Left colon (tissue), 2 donors: ENCODE data around the gene FYB1. TPM values are rescaled to one million over a fixed set of nuclear protein-coding genes. Genes with fewer than 3 reads are reported as not detected.
"Not testable (repeated sequence)": the region's sequence is repeated elsewhere in the genome, so short reads cannot be mapped to it uniquely, and the experiment has no call there.

Experiments
- ATAC-seq: fragments of 200-7000 bp; cut with Tn5 transposase; one replicate; pipeline ENCODE4 v1.9.1; 2020; ENCODE audit warnings: mild to moderate bottlenecking, moderate library complexity
- DNase-seq, 2 donors: peaks; one replicate each; pipeline ENCODE4 v3.0.0-alpha.2; 2020
- intact Hi-C, 2 donors: fragments of 100-400 bp; cut with DNase I in 1 of 2; cut with micrococcal nuclease in 1 of 2; formaldehyde crosslinking; loops; one replicate each; pipeline versions ENCODE4 v1.11.2 to v1.14.0; 2022; cut with DNase I, micrococcal nuclease
- total RNA-seq, 2 donors: library from RNA; stranded (reverse); fragmentation: NEBNext Ultra II Directional; extraction: Animal tissue kit (Norgen Biotek cat#: 25700); gene quantifications; one replicate each; pipeline ENCODE4 v1.2.1, GENCODE V29; 2021
- donor health status: DM: no; HTN: no; CAD: no.
- donor health status: DM: yes; HTN: yes; CAD: no.

The FYB1 gene
- total RNA-seq, 2 donors from 2014 or later, result 7.3 to 10.8 TPM

DNA sequence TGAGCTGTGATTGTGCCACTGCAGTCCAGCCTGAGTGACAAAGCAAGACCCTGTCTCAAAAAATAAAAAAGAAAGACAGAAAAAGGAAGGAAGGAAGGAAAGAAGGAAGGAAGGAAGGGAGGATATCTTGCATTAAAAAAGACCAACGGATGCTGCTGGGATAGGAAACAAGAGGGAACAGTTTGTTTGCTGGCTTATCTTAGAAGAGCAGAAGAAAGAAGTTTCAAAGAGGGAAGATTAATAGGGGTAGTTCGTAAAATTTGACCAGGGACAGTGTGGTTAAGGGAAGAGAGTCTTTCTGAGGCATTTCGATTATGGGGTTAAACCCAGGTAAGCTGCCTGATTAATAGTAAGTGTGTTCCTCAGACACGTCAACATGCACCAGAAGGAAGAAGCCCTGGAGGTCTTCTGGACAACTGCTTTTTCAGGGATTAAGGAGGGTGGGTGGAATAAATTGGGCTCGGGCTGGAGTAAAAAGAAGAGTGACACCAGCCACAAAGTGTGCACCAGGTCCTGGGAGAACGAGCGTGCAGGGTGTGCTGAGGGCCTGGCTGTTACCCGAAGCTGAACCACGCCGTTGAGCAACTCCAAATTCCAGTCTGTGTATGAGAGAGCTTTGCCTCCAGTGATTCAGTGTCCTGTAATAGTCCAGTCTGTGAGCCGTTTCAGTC, 24.8 kb downstream of the FYB1 start:
- intact Hi-C loops, result no loop called here
- no peak for DNase-seq
- no peak for ATAC-seq

DNA sequence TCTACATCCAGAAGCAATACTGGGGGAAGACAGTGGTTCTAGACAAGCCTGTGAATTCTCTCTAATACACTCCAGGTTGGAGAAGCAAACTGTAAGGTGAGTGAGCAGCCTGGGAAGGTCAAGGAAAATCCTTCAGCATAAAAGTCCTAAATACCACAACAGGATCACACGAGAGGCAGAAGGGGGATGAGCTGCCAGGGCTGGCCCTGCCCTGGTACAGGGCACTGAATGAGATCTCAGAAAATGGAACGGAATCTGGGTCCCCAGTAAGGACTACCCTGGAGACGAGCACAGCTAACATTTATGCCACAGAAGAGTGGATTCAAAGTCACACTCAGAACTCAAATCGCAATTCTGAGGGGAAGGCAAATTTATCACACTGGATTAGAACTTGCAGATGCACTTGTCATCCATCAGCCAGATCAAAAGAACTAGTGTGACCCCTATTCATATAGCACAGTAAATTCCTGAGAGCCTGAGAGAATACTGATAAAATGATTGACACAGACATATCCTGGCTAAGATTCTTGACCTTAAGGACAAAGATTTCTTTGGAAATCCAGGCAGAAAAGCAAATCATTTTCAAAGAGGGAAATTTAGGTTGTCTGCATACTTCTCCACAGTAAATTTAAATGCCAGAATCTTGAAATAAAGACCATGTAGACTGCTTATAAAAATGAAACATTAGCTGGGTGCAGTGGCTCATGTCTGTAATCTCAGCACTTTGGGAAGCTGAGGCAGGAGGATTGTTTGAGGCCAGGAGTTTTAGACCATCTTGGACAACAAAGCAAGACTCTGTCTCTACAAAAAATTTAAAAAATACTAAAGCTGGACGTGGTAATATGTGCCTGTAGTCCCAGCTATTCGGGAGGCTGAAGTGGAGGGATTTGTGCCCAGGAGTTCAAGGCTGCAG, 25.6 kb downstream of the FYB1 start:
- DNase-seq (no peak), ATAC-seq (no peak)
- intact Hi-C loops, result no loop called here

DNA sequence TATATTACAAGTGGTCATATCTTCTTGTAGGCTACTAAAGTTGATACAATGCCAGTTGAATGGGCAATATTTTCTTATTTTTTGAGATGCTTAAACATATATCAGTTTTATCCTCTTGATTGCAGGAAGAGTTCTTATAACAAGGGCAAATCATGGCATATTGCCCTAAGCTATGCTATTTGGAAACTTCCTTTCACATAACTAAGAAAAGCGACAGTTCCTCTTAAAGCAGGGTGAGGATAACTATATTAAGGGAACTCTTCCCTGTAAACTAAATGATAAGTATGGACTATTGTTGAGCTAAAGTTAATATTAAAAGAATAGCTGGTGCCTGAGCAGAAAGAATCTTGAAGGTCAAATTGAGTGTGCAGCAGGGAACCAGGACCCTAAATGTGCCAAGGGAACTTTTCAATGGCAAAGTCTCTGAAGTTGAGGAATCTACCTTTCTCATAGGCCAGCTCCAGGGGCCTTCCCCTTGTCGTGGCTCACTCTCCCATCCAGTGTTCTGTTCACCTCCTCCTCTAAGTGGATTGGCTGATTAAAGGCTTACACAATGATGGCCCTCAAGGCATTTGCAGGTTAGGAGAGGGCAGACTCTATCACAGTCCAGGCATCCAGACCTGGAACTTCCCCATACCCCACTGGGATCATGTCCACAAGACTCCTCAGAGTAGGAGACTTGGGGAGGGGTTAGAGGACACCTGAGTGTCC, 26.8 kb downstream of the FYB1 start:
- ATAC-seq (no peak), DNase-seq (no peak)
- intact Hi-C loops, result no loop called here

DNA sequence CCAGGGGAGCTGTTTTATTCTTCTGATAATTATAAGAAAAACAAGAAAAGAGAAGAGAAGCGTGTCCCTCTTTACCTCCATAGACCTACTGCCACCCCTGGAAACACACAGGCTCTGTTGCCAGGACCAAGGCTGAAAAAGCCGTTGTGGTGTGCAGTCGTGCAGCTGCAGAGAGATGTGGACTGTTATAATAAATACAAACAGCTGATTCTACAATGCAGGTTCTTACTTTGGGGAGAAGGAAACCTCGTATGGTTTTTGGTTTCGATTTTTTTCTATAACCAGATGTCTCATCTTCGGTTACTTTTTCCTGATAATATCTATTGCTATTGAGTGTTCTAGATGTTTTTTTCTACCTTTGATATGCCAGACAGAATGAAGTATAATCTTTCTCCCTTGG, 28.1 kb downstream of the FYB1 start:
- no peak for ATAC-seq
- intact Hi-C loops, result no loop called here

DNA sequence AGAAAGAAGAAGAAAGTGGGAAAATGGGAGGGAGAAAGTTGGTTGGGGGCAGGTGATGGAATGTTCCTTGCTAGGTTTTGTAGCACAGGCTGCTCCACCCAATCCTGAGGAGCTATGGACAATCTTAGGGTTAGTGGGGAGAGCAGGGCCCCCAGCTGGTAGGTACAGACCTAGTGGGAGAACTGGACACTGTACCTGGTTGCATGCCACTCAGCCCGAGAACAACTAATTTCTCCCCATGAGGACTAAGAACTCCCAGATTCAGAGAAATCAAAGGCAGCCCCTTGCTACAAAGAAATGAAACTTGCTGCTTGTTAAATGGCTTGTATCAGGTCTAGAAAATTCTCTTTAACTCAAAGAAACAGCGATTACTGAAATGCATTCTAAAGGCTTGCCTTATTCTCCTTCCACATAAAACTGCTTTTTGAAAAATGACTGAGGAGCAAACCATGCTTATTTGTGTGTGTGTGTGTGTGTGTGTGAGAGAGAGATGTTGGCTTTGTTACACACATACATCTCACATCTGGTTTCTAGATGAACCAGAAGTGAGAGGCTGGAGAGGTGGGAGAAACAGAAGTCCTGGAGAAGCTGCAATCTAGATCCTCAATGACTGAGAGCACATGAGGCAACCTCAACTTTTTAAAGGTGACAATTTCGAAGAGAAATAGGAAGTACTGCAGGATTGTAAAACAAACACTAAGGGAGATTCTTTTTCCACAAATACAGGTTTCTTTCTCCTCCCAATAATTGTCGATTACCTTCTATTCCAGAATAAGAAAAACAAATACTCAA, 28.9 kb downstream of the FYB1 start:
- no peak for DNase-seq
- ATAC-seq, result no peak
- intact Hi-C loops, result no loop called here

More for the DNA sequence above, 28.1 kb downstream of the FYB1 start:
- DNase-seq, result no peak

DNA sequence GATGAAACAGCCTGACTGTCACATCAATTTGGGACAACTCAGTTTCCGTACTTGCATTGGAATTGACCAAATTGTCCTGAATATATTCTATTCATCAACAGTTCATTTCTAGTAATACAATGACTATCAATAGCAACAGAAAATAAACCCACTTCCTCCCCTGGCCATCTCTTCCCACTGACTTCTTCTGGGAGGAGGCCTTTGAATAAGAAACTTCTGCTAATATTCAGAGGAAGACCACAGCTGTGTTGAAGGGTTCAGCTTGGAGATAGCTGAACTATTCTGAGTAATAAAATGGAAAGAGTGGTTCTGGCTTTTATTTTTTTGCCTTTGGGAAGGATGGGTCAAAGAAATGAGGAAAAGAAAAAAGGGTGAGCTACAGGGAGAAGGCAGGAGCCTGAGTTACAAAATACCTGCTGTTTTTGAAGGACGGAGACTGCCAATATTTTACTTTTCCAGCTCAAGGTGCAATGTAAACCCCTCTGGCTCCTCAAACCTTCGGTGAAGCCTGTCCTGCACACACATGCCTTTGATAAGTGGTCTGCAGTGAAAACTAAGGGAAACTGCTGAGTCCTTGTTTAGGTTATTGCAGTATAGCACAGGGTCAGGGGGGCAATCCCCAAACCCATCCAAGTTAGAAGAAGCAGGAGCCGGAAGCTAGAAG, 29.9 kb downstream of the FYB1 start:
- ATAC-seq (no peak), DNase-seq (no peak)
- intact Hi-C loops, result no loop called here

DNA sequence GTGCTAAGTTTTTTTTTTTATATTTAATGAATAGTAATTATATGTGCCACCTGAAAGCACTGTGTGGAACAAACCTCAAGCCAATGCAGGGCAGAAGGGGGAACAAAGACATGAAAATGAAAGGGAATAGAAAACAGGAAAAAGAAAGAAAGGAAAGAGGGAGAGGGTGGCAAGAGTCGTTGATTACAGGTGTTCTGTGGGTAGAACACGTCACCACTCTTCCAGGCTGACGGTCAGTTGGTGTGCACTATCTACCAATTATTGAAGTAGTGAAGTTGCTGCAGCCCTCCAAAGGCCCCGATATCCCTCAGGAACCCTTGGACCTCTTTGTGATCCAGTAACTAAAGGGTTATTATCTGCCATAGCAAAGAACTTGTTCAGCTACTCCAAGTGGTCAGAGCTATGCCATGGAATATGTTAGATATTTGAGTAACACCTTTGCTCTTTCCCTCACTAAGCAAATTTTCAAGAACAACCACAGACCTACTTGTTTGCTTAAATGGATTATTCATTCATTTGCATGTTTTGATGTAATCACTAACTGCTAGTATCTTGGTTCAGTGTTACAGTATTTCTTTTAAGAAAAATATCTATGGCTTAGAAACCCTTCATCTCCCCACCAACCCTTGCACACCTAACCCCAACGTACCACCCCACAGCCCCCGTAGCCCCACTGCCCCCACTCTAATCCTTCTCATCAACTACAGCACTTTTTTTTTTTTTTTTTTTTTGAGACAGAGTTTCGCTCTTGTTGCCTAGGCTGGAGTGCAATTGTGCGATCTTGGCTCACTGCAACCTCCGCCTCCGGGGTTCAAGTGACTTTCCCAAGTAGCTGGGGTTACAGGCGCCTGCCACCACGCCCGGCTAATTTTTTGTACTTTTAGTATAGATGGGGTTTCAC, 31.3 kb downstream of the FYB1 start:
- ATAC-seq (no peak), DNase-seq (no peak)
- intact Hi-C loops, result no loop called here

DNA sequence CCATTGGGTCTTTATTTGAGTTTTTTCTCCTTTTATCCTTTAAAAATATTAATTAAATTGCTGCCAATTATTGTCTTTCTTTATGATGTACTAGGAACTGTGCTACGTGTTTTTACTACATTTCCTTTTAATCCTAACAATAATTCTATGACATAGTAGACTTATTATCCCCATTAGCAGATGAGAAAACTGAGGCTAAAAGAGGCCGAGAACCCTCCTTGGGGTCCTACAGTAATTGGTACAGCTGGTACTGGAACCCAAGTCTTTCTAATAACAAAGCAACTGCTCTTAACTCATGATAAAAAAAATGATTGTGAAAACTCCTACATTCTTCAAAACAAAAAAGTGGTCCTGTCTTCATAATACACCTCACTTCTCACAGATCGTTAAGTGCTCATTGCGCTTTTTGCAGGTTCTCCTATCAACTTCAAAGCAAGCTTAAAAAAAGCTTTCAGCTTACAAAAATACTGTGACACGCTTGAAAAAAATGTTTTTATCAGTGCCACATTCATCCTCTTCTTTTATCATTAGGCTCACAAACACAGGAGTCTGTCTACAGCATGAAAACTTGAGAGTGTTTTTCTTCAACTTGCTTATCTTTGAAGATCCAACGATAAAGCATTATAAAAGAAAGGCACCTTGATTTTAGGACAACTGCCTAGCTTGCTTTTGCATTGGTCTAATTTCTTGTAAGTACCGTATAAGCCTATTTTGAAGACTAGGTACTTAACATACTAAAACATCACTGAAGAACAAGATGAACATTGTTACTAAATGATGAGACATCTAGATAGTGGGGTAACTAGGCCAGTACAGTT, 32.4 kb downstream of the FYB1 start:
- intact Hi-C loops, result no loop called here
- no peak for DNase-seq
- no peak for ATAC-seq

DNA sequence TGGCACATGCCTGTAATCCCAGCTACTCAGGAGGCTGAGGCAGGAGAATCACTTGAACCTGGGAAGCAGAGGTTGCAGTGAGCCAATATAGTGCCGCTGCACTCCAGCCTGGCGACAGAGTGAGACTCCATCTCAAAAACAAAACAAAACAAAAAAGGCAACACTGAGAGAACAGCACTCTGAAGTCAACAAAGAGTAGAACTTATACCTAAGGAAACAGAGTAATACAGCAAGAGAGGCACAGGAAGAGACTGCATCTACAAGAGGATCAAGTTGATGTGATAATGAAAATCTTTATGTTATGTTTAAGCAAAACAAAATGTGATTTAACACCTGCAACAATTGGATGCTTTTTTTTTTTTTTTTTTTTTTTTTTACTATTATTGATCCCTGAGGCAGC, 33.1 kb downstream of the FYB1 start:
- ATAC-seq (no peak), DNase-seq (no peak)
- intact Hi-C loops, result no loop called here

DNA sequence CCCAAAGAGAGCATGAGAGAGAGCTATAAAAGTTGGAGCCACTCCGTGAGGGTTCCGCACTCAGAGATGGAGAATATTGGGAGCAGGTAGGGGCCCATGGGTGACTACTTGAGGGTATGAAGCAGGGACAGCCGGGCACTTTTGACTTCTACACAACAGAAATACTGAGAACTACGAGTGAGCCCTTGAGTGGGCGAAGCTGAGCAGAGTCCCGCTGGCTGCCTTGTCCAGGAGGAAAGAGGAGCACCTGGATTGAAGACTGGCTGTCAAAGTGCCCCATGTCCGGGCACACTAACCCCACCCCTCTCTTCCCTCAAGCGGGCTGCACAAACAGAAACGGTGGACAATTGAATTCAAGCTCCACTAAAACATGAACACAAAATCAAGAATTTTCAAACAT, 33.6 kb downstream of the FYB1 start:
- DNase-seq, result no peak
- no peak for ATAC-seq
- intact Hi-C loops, result no loop called here

DNA sequence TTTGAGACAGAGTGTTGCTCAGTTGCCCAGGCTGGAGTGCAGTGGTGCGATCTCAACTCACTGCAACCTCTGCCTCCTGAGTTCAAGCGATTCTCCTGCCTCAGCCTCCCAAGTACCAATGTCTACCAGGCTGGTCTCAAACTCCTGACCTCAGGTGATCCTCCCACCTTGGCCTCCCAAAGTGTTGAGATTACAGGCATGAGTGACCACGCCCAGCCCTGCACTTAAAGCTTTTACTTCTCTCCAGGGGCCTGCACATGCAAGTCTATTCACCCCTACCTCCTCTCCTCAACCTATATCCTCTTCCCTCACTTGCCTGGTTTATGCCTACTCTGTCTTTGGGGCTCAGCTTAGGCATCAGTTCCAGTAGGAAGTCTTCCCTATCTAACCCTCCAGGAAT, 39.8 kb downstream of the FYB1 start:
- DNase-seq, ATAC-seq, intact Hi-C loops: not testable (repeated sequence)

DNA sequence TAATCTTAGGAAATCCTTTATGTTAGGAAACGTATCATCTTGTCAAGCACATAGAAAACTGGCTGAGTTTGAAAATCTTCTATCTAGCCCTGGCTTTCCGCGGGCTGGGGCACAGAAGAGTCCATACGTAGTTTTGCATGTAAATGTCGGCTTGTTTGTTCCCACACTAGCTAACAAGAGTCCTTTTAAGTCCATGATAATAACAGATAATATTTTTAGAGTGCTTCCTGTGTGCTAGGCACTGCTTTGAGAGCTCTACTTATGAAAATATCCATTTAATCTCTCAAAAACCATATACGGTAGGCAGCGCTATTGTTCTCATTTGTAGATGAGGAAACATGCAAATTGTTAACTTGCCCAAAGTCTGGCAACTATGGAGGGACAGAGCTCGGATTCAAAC, 40.5 kb downstream of the FYB1 start:
- intact Hi-C loops, result no loop called here
- no peak for ATAC-seq
- no peak for DNase-seq

DNA sequence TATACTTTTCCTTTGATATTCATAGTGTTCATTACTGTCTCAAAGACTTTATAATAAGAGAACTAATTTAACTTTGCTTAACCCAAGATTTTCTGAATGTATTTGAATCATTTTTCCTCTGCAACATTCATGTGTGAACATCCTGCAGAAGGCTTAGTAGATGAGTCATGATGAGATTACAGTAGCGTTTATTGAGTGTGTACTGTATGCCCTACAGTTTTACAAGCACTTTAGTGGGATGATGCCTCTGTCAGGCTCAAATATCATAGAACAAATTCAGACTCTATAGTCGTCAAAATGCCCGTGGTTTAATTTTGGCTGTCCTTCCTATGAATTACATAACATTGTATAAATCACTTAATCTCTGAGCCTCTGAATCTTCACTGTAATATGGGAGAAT, 41.2 kb downstream of the FYB1 start:
- intact Hi-C loops, result no loop called here

DNA sequence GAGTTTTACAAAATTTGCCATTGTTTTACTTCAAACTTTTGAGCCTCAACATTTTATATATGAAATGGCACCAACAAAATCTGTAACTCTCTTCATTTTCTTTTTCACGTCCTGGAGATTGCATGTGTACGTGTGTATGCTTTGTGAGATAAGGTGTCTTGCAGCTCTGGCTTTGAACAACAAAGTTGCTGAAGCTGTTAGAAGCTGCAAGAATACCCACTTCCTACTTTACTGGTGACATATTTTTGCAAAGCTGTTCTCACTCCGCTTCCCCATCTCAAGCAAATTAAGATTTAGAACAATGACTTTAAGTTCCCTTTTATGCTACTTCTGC, 41.8 kb downstream of the FYB1 start:
- intact Hi-C loops, result no loop called here
- DNase-seq (no peak), ATAC-seq (no peak)

More for the DNA sequence above, 41.2 kb downstream of the FYB1 start:
- DNase-seq (no peak), ATAC-seq (no peak)

DNA sequence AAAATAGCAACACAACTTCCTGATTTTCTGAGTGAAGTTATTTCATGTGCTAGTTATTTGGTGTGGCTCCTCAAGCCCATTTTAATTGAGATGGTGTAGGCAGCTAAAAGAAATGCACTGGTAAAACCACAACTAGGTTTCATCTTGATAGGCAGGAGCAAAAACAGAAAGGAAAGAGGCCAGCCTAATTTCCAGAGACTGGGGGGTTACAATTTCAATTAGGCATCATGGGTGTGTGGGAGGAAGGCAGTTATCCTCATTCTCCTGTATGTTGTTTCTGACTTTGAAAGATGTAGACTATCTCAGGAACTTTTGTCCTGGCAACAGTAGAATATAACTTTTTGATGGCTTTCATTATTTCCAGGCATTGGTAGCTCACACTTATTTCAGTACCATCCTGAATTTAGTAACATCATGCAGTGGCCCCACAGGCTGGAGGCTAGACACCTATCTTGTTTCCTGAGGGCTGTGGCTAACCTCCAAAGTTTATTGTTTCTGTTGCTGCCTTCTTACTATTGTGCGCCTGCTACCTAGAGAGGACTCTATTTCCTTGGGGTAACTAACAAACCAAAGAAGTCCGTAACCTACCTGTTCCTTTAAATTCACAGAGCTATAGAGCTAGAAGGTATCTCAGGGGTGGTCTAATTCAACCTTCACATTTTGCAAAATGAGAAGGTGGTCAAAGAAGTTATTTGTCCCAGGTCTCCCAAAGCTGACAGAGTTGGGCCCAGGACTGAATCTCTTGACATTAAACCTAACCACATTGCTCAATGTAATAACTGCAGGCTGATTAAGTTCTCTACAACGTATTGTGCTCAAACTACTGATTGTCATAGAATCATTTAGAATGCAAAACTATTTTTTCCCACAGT, 42.4 kb downstream of the FYB1 start:
- DNase-seq (no peak), ATAC-seq (no peak)
- intact Hi-C loops, result no loop called here
